ENCODE results near the gene KRTAP10-10. TPM values are rescaled to one million over a fixed set of nuclear protein-coding genes. Genes with fewer than 3 reads are reported as not detected.
"Not testable (repeated sequence)": the region's sequence is repeated elsewhere in the genome, so short reads cannot be mapped to it uniquely, and the experiment has no call there.

Gene KRTAP10-10
- total RNA-seq, 1 experiment from 2014 or later: not detected

DNA sequence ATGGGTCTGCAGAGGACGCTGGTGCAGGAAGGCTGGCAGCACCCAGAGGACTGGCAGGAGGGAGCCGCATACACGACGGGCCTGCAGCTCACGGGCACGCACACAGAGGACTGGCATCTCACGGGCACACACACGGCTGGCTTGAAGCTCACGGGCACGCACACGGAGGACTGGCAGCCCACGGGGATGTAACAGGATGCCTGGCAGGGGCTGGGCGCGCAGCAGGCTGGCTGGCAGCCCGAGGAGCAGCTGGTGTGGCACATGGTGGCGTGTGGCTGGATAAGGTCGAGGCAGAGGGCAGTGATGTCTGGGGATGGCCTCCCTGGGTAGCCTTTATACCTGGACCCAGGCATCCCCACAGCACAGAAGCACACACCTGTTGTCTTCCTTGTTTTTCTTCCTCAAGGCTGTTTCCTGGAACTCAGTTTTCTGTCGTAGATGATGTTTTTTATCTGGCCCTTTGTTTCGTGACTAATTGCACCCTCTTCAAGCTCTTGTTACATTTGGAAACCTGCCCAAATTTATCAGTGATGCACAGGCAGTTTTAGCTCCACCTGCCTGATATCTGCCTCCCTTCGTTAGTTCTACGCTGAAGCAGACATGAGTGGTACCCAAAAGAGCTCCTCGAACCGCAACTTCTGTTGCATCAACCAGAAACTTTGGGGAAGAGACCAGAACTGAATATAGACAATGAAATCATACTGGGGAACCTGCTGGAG, 44.9 kb downstream of the KRTAP10-10 start, which contains the start of gene KRTAP12-1:
TSS of gene KRTAP12-1 (minus strand) at position 303 of the 719 bp plus-strand sequence. CDS start at position 263, 40 bp downstream.
- no peak for DNase-seq (ENCODE audit: low spot score)

DNA sequence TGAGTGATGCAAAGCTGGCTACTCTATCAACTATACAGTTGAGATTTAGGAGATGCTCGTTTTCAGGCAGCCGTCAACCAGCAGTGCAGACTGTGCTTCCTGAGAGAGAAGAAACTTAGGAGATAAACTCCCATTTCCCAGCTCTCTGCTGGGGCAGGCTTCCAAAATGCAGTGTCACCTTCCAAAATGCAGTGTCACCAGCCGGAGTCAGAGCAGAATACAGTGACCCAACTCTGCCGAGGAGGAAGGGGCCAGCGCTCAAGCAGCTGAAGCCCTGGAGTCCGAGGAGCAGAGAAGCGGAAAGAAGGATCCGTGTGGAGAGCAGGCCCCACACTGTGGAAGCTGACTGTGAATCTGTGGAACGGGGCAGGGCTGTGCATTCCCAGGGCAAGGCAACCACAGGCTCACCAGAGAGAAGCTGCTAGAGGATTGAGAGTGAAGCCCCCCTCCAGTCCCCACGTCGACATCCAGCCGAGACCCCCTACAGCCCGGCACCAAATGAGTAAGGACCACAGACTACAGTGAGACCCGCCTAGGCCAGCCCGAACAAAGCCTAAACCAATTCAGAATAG, 45.5 kb downstream of the KRTAP10-10 start:
- DNase-seq (ENCODE audit: low spot score): no peak

- no peak for DNase-seq (ENCODE audit: low spot score)
These were observed 46.9 kb downstream of the KRTAP10-10 start for GRCh38 chr21:44684077-44684476.

GRCh38 chr21:44684483-44684882, 47.3 kb downstream of the KRTAP10-10 start:
- no peak for DNase-seq (ENCODE audit: low spot score)

DNA sequence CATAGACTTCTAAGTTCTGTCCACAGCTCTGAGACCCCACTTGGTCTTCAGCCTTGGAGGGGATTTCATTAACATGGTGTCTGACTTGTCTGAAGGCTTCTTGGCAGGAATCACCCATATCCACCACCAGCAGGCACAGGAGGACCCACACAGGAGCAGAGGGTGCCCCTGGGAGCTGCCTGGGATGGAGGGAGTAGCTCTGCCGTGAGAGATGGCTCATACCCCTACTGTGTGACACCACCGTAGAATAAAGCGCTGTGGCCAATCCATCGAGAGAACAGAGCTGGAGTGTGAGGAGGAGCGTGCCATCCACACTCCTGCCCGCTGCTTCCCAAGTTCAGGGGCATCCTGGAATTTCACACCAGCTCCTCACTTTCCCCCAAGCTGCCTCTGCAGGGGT, 47.9 kb downstream of the KRTAP10-10 start:
- DNase-seq (ENCODE audit: low spot score): not testable (repeated sequence)

- no peak for DNase-seq (ENCODE audit: low spot score)
These were observed 49.0 kb downstream of the KRTAP10-10 start for GRCh38 chr21:44686000-44686781.

GRCh38 chr21:44686843-44687561, 49.8 kb downstream of the KRTAP10-10 start:
- no peak for DNase-seq (ENCODE audit: low spot score)

- no peak for DNase-seq (ENCODE audit: low spot score)
These were observed 50.5 kb downstream of the KRTAP10-10 start for GRCh38 chr21:44687671-44688070.

Other genes starting within 250 kb of the KRTAP10-10 start
- 0.37 and 0.52 TPM in 2 replicates for gene LRRC3, start 181.8 kb upstream of the KRTAP10-10 start, total RNA-seq (2014; rRNA removed; shearing (Covaris generic))
- gene KRTAP10-1, start 97.2 kb upstream of the KRTAP10-10 start, total RNA-seq (2014; rRNA removed; shearing (Covaris generic)): not detected in 2 replicates
- gene KRTAP10-2, start 85.9 kb upstream of the KRTAP10-10 start, total RNA-seq (2014; rRNA removed; shearing (Covaris generic)): not detected in 2 replicates
- gene KRTAP10-3, start 78.6 kb upstream of the KRTAP10-10 start, total RNA-seq (2014; rRNA removed; shearing (Covaris generic)): not detected in 2 replicates
- gene KRTAP10-4, start 63.6 kb upstream of the KRTAP10-10 start, total RNA-seq (2014; rRNA removed; shearing (Covaris generic)): not detected in 2 replicates
- not detected in 2 replicates for gene KRTAP10-5, start 56.8 kb upstream of the KRTAP10-10 start, total RNA-seq (2014; rRNA removed; shearing (Covaris generic))
- gene KRTAP10-6, start 44.9 kb upstream of the KRTAP10-10 start, total RNA-seq (2014; rRNA removed; shearing (Covaris generic)): not detected in 2 replicates
- not detected in 2 replicates for gene KRTAP10-7, start 36.8 kb upstream of the KRTAP10-10 start, total RNA-seq (2014; rRNA removed; shearing (Covaris generic))
- gene KRTAP10-8, start 25.3 kb upstream of the KRTAP10-10 start, total RNA-seq (2014; rRNA removed; shearing (Covaris generic)): not detected in 2 replicates
- not detected in 2 replicates for gene KRTAP10-9, start 10.3 kb upstream of the KRTAP10-10 start, total RNA-seq (2014; rRNA removed; shearing (Covaris generic))
- gene KRTAP10-11, start 9.1 kb downstream of the KRTAP10-10 start, total RNA-seq (2014; rRNA removed; shearing (Covaris generic)): not detected in 2 replicates
- not detected in 2 replicates for gene KRTAP12-4, start 17.3 kb downstream of the KRTAP10-10 start, total RNA-seq (2014; rRNA removed; shearing (Covaris generic))
- gene KRTAP12-3, start 20.6 kb downstream of the KRTAP10-10 start, total RNA-seq (2014; rRNA removed; shearing (Covaris generic)): not detected in 2 replicates
- not detected in 2 replicates for gene KRTAP12-2, start 29.6 kb downstream of the KRTAP10-10 start, total RNA-seq (2014; rRNA removed; shearing (Covaris generic))
- gene KRTAP12-1, start 44.8 kb downstream of the KRTAP10-10 start, total RNA-seq (2014; rRNA removed; shearing (Covaris generic)): not detected in 2 replicates
- not detected in 2 replicates for gene KRTAP10-12, start 59.8 kb downstream of the KRTAP10-10 start, total RNA-seq (2014; rRNA removed; shearing (Covaris generic))
- gene TSPEAR, start 74.2 kb downstream of the KRTAP10-10 start, total RNA-seq (2014; rRNA removed; shearing (Covaris generic)): 0.08 TPM in 1 of 2 replicates, not detected in the other
- 55.6 and 68.9 TPM in 2 replicates for gene UBE2G2, start 164.5 kb downstream of the KRTAP10-10 start, total RNA-seq (2014; rRNA removed; shearing (Covaris generic))
- gene SUMO3, start 180.7 kb downstream of the KRTAP10-10 start, total RNA-seq (2014; rRNA removed; shearing (Covaris generic)): 155 and 177 TPM in 2 replicates
- gene PTTG1IP, start 236.3 kb downstream of the KRTAP10-10 start, total RNA-seq (2014; rRNA removed; shearing (Covaris generic)): 239 and 246 TPM in 2 replicates

Measured in H4 (cell line).